Stomach (tissue), 4 donors: Measurements from ENCODE around the gene MAP3K6.

Experiments
- CTCF ChIP-seq, 7 experiments: fragments of 450-650 bp in 4 of 7; fragments of 200-600 bp in 3 of 7; sonication (generic) in 3 of 7; IDR thresholded peaks; one replicate each; pipeline ENCODE4 v1.5.1; 2016 to 2019; ENCODE audit warnings: antibody characterized with exemption in 7 of 7, control low read depth in 2 of 7, mild to moderate bottlenecking in 1 of 7
- POLR2A ChIP-seq, 4 donors: fragments of 450-650 bp; IDR thresholded peaks; one replicate each; pipeline ENCODE4 v1.6.1; 2016; ENCODE audit warnings: antibody characterized with exemption in 4 of 4, control low read depth in 2 of 4, mild to moderate bottlenecking in 1 of 4, moderate library complexity in 1 of 4
- POLR2AphosphoS5 ChIP-seq, 3 donors: sonication (generic); formaldehyde crosslinking; IDR thresholded peaks; one replicate each; pipeline ENCODE4 v1.6.1; 2016; ENCODE audit warnings: antibody characterized with exemption in 3 of 3

GRCh38 chr1:27383661-27384060 lies 16.9 kb upstream of the MAP3K6 start:
- no peak for TF ChIP-seq CTCF (IDR thresholded peaks at IDR 0.05)
- TF ChIP-seq POLR2AphosphoS5 (IDR thresholded peaks at IDR 0.05): no peak
- no peak for TF ChIP-seq POLR2A (IDR thresholded peaks at IDR 0.05)
